GM21576 (cell line): ENCODE measurements around the gene ZNF655.
"Not testable (repeated sequence)": the region's sequence is repeated elsewhere in the genome, so short reads cannot be mapped to it uniquely, and the experiment has no call there.

Experiments used
- ATAC-seq: cut with Tn5 transposase; IDR thresholded peaks from one replicate; pipeline ENCODE4 v1.9.1; 2021; ENCODE audit warnings: mild to moderate bottlenecking, moderate library complexity; ENCODE audit not compliant: unreplicated experiment

The ZNF655 gene

DNA sequence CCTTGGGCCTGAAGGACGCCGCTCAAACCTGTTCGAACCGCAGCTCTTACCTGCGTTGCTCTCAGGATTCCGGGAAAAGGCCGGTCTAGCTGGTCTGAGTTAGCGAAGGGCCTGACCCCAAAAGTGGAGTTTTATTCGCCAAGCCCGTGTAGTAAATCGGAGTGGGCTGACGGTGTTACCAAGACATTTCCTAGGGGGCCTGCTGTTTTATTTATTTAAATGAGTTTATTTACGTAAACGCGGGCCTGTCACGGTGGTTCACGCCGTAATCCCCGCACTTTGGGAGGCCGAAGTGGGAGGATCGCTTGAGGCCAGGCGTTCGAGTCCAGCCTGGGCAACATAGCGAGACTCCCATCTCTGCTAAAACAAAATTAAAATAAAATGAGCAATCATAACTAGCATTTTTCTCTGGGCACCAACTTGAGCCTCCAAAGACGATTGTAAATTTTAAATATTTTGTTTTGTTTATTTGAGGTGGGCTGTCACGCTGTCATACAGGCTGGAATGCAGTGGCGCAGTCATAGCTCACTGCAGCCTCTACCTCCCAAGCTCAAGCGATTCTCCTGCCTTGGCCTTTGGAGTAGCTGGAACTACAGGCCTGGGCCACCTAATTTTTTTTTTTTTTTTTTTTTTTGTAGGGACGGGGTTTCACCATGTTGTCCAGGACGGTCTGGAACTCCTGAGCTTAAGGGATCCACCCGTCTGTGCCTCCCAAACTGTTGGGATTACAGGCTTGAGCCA lies 903 bp downstream of the ZNF655 start:
- no peak for ATAC-seq

DNA sequence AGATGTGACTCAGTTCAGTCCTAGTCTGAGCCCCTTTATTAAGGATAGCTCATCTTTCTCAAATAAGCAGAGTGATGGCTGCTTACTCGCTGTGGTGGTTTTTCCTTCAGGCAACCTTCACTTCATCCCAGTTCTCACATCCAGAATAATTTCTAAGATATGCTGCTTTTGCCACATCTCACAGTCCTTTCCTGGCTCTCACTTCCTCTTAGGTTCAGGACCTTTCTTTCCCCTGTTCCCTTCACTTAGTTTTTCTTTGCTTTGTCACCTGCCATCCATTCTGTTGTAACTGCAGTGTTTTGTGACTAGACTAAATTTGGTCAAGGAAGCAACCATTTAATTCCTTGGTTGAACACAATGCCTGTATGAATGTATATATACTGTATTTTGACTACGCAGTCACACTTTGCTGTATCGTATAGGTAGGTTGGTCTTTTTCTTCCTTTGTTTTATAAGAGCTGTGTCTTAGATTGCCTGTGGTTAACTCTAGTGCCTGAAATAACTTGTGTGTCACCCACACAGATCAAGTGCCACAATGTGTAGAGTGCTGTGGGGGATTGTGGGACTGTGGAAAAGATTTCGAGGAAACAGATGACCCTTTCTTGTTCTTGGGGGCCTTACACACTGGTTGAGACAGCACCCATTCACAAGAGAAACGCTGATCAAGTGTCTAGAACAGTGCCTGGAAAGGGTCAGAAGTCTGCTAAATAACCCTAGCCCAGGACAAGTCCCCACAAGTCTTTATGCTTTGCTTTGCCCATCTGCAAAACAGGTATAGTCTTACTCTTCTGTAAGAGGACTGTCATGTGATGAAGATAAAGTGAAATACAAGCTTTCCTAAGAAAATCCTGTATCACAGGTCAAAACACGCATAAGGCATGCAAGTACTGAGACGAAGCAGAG lies 2.6 kb downstream of the ZNF655 start:
- no peak for ATAC-seq

DNA sequence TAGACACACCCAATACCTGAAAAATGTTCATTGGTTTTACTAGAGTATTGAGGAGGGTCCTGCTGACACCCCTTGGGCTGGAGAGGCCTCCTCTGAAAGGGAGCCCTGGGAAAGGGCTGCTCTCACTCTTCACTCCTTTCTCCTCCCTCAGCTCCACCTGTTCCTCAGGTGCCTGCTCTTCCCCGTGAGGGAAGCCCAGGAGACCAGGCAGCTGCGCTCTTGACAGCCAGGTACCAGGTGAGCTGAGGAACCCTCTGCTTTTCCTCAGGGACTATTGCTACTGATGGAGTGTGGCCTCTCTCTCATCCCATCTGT lies 3.3 kb downstream of the ZNF655 start:
- ATAC-seq: no peak

DNA sequence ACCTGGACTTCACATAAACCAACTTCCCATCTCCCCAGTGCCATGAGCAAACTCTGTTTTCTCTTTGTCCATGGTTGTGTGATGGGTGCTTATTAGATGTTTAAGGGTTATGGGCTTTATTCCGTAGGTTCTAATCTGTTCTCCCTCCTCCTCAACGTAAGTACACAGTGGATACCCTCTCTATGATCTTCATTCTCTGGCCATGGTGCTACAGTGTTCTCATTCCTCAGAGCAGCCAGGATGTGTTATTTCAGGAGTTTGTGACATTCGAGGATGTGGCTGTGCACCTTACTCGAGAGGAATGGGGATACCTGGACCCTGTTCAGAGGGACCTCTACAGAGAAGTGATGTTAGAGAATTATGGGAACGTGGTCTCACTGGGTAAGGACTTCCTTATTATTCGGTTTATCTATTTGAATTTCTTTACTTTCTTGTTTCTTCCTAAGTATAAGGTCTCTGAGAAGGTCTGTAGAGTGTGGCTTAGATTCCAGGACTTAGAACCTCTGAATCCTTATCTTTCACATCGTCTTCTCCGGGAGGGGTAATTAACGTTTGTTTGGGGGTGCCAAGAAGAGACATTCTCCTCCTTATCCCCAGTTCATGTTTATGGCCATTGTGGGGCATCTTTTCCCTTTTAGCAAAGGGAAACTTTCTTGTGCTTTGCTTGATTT lies 3.8 kb downstream of the ZNF655 start:
- ATAC-seq: no peak

DNA sequence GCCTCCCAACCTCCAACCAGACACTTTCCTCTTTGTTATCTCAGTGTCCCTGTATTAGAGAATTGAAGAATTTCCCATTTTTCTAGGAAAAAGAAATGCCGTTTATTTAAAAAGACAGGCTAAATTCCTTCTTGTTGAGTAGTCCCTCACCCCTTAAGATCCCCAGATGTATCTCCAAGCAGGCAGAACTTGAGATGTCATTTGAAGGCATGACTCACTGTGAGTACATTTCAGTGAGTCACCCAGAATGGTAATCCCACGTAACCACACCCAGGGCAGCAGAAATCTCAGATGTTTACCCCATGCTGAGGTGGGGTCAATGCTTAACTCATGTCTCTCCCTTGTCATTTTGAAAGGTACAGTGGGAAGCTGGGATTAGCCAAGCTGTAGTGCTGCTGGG lies 4.4 kb downstream of the ZNF655 start:
- no peak for ATAC-seq

DNA sequence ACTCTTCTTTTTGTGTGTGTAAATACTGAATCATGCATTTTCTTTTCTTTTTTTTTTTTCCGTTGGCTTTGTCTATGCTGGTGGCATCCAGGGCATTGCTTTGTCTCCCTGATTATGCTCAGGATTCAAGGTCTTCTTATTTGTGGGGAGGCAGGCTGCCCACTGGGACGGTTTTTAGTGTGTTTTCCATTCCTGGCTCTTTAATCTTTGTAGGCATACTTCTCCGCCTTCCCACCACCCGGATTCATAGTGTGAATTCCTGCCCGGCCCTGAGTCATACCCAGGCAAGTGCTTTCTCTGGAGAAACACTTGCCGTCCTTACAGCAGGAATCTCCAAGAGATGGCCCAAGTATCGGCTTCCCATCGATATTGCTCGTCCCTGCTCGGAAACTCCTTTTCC lies 5.2 kb downstream of the ZNF655 start:
- no peak for ATAC-seq

DNA sequence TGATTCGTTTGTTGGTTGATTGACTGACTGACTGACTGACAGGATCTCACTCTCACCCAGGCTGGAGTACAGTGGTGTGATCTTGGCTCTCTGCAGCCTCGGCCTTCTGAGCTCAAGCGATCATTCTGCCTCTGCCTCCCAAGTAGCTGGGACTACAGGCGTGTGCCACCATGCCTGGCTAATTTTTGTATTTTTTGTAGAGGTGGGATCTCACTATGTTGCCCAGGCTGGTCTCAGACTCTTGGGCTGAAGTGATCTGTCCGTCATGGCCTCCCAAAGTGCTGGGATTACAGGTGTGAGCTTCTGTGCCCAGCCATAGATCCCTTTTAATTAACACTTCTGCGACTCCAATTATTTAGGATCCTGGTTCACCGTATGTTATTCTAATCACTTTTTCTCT lies 10.3 kb downstream of the ZNF655 start:
- not testable (repeated sequence) for ATAC-seq

- no peak for ATAC-seq
Observed at GRCh38 chr7:99571768-99572167, 13.3 kb downstream of the ZNF655 start.

DNA sequence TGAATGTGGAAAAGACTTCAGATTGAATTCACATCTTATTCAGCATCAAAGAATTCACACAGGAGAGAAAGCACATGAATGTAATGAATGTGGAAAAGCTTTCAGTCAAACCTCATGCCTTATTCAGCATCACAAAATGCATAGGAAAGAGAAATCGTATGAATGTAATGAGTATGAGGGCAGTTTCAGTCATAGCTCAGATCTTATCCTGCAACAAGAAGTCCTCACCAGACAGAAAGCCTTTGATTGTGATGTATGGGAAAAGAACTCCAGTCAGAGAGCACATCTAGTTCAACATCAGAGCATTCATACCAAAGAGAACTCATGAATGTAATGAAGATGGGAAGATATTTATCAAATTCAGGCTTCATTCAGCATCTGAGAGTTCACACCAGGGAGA lies 14.8 kb downstream of the ZNF655 start:
- ATAC-seq: no peak

DNA sequence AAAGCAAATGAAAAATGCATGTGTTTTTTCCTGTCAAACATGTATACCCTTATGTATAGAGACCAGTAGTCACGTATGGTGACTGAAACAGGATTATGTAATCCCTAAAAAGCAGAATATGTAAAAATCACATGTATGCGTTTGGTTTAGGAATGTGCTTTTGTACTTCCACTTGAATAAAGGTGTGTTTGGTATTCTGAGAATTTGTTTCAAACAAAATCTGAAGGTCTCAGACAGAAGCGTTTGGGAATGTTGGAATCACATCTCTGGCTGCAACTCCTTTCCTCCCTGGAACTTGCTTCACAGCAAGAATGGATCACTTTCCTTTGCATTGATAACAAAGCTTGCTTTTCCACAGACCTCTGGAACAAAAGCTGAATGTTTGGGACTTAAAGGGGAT lies 17.8 kb downstream of the ZNF655 start:
- ATAC-seq: no peak

DNA sequence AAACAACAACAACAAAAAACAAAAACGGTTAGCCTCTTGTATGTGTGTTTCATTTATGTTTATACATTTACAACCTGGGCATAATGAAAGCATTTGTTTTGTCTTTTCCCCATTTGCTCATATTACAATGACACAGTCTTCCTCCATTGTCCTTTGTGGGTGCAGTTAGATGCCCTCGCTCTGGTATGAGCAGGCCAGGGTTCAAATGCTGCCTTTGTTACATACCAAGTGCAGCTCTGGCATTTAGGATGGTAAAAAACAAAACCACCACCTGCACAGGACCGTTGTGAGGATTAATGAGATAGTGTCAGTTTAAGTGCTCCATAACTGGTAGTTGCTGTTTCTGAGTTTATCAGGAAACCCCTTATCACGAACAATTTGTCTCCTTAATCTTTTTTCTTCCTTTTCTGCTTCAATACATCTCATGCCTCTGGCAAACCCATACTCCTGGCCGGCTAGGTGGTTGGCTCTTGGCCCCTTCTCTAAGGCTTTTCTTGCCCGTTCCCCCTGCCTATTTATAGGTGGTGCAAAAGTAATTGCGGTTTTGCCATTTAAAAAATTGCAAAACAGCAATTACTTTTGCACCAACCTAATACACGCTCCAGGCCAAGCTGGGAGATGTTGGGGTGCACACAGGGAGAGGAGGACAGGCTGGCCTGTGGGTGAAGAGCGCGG lies 21.0 kb downstream of the ZNF655 start:
- no peak for ATAC-seq

DNA sequence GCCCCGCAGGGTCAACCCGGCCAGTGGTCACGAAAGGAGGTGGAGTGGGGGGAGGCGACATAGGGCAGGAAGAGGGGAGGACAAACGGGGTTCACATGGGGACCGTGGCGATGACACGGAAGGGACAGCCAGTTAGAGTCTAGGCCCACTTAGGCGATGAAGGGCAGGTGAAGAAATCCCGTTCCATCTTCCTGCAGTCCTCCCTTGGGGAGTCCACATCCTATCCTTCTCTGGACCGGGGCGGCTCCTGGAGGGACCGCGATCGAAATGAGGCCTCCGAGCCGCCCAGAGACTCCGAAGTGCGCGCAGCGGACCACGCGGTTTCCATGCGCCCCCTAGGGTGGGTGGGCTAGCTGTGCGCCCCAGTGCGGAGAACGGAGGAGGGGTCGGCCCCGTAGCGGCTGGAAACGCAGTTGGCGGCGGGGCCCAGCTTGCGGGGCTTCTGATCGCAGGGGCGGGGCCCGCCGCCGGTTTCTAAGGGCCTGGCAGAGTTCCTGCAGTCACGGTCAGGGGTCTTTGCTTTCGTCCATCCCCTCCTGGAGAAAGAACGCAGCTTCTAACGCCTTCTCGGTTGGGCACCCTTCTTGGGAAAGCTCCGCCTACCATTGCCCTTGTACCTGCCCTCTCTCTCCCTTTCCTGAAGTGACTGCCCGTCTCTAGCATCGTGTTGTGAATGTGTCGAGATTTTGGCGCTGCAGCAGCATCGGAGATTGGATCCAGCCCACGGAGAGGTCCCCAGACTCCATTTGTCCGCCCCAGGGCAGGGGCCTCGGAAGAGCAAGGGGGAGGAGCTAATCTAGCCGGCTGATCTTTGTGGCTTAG lies 21.7 kb downstream of the ZNF655 start:
- ATAC-seq: no peak

DNA sequence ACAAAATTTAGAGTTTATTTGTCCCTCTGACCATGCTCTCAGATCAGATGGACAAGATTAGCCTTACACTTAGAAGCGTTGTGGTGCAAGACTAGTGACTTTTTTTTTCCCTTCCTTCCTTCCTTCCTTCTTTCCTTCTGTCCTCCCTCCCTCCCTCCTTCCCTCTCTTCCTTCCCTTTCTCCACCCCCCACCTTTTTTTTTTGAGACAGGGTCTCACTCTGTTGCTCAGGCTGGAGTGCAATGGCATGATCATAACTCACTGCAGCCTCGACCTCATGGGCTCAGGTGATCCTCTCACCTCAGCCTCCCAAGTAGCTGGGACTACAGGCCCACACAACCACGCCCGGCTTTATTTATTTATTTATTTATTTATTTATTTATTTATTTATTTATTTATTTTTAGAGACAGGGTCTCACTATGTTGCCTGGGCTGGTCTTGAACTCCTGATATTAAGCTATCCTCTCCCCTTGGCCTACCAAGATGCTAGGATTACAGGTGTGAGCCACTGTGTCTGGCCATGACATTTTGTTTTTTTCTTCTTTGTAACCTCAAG lies 22.4 kb downstream of the ZNF655 start:
- ATAC-seq: not testable (repeated sequence)

DNA sequence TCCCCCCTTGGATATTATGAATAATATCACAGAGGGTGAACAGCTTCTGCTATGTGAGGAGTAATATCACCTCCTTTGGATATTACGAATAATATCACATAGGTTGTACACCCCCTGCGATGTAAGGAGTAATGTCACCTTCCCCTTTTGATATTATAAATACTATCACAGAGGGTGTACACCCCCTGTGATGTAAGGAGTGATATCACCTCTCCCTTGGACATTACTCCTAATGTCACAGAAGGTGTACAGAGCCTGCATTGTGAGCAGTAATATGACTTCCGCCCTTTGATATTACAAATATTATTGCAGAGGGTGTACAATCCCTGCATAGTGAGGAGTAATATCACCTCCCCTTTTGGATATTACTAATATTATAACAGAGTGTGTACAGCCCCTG lies 30.4 kb downstream of the ZNF655 start:
- ATAC-seq: no peak

DNA sequence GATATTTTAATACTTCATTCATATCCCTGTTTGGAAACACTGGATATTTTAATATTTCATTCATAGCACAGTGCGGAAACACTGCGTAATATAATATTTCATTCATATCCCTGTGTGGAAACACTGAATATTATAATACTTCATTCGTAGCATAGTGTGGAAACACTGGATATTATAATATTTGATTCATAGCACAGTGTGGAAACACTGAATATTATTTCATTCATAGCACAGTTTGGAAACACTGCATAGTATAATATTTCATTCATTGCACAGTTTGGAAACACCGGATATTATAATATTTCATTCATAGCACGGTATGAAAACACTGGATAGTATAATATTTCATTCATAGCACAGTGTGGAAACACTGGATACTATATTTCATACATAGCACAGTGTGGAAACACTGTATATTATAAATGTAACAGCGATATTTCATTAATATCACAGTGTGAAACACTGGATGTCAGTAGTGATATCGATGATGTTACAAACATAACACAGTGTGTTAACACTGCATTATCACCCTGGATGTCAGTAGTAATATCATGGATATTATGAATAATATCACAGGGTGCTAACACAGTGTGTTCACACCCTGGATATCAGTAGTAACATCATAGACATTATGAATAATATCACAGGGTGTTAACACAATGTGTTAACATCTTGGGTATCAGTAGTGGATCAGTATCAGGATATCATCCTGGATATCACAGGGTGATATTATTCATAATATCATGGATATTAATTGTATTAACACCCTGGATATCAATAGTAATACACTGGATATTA lies 36.7 kb downstream of the ZNF655 start:
- no peak for ATAC-seq

DNA sequence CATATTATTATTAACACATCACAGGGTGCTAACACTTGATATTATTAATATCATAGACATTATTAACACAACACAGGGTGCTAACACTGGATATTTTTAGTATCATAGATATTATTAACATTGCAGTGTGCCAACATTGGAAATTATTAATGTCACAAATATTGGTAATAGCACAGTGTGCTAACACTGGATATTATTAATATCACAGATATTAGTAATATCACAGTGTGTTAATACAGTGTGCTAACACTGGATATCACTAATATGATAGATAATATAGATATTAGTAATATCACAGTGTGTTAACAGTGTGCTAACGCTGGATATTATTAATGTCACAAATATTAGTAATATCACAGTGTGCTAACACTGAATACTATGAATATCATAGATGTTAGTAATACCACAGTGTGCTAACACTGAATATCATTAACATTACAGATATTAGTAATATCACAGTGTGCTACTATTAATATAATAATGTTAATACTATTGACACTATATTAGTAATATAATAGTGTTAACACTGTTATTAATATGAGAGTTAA lies 38.0 kb downstream of the ZNF655 start:
- no peak for ATAC-seq

DNA sequence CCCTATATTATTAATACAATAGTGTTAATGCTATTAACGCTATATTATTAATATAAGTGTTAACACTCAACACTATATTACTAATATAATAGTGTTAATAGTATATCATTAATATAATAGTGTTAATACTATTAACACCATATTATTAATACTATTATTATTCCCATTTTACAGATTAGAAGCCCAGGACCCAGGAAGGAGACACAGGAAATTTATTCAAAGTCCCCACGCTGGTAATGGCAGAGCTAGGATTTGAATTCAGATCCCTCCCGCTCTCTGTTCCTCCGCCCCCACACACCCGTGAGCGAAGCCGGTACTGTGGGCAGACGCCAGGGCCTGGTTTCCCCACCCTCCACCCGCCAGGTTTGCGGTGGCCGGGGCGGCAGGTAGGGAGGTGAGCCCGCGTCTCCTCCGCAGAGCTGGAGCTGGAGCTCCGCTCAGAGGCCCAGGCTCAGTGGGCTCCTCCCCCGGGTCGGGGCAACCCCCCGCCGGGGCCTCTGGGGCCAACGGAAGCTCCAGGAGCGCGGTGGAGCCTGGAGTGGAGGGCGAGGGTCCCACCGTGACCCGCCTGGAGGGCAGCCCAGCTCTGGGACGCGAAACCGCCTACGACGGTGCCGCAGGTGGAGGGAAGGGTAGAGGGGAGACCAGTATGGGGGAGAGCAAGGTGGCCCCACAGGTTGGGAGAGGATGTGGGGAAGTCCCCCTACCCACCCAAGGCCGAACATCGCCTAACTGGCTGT lies 39.5 kb downstream of the ZNF655 start, which contains the start of gene TMEM225B:
Gene TMEM225B, plus strand, starts transcription at position 506 of the 740 bp plus-strand sequence. CDS start 6,122 bp downstream, outside the sequence.
- no peak for ATAC-seq

DNA sequence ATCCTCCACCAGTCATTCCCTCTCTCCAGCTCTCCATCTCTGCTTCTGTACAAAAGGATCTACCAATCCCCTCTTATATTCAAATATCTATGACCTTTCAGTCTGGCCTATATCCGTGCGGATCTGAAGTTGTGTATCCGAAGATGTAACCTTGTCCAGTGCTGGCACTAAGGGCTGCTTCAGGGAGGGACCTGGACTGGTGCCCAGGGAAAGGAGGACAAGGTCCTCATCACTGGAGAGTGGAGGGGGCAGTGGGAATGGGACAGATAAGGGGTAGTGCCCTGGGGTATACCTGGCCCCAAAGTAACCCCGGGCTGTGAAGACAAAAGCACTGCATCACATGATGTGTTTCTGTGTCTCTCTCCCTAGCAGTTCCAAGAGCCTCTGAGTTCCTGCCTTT lies 41.4 kb downstream of the ZNF655 start:
- ATAC-seq: no peak
